Measurements from ENCODE around the gene SMG6.
"Not testable (repeated sequence)": the region's sequence is repeated elsewhere in the genome, so short reads cannot be mapped to it uniquely, and the experiment has no call there.

SMG6 gene

GRCh38 chr17:2264067-2264860, 39.3 kb downstream of the SMG6 start:
- POLR2A ChIA-PET, result interaction anchor here (0.6 to 0.7 kb wide), 2 partner anchors 19 to 209 kb away, joined by 3 read pairs; no protein-coding TSS in a partner anchor
- H3K36me3 ChIP-seq (ENCODE audit: control insufficient read depth in 4 of 4, insufficient read depth in 4 of 4, low read length in 3 of 4), result peaks cover 0 to 14% (median 4%) of the 10 kb centered on the region in 4 experiments
- H3K27me3 ChIP-seq (replicated peaks in 2 of 5; ENCODE audit: control insufficient read depth in 4 of 5, insufficient read depth in 5 of 5, low read length in 4 of 5), result no peaks in the 10 kb centered on the region
- H3K9me3 ChIP-seq (ENCODE audit: control extremely low read depth in 1 of 5, control insufficient read depth in 4 of 5, insufficient read depth in 2 of 5, low read depth in 1 of 5, low read length in 4 of 5), result no peaks in the 10 kb centered on the region
- CTCF ChIA-PET, result interaction anchor here (1.1 to 2.8 kb wide), 6 partner anchors 14 to 210 kb away, joined by 3 to 16 read pairs (median 4); no protein-coding TSS in a partner anchor
- no peak overlapping the region for H3K27ac ChIP-seq (ENCODE audit: insufficient read depth in 1 of 2, low read depth in 1 of 2, low read length in 2 of 2, poor library complexity in 1 of 2, severe bottlenecking in 2 of 2)
- H3K4me1 ChIP-seq (ENCODE audit: control extremely low read depth in 1 of 4, control insufficient read depth in 4 of 4, insufficient read depth in 4 of 4, low read length in 3 of 4), result peaks cover 0 to 39% (median 31%) of the 10 kb centered on the region in 4 experiments
- 100% methylated on average over 5 of the region's 10 CpGs for WGBS (ENCODE audit: insufficient coverage)
- no peak for DNase-seq
- H3K4me3 ChIP-seq (ENCODE audit: control insufficient read depth in 1 of 7, extremely low read depth in 1 of 7, insufficient read depth in 4 of 7, low read depth in 2 of 7, low read length in 6 of 7), result no peak overlapping the region

- Histone ChIP-seq H3K27ac (ENCODE audit: insufficient read depth in 1 of 2, low read depth in 1 of 2, low read length in 2 of 2, poor library complexity in 1 of 2, severe bottlenecking in 2 of 2) (no peak overlapping the region), H3K9me3 (ENCODE audit: control extremely low read depth in 1 of 5, control insufficient read depth in 4 of 5, insufficient read depth in 2 of 5, low read depth in 1 of 5, low read length in 4 of 5) (no peaks in the 10 kb centered on the region), H3K4me1 (ENCODE audit: control extremely low read depth in 1 of 4, control insufficient read depth in 4 of 4, insufficient read depth in 4 of 4, low read length in 3 of 4) (peaks cover 0 to 41% (median 34%) of the 10 kb centered on the region in 4 experiments), H3K27me3 (replicated peaks in 2 of 5; ENCODE audit: control insufficient read depth in 4 of 5, insufficient read depth in 5 of 5, low read length in 4 of 5) (no peaks in the 10 kb centered on the region), H3K4me3 (ENCODE audit: control insufficient read depth in 1 of 7, extremely low read depth in 1 of 7, insufficient read depth in 4 of 7, low read depth in 2 of 7, low read length in 6 of 7) (no peak overlapping the region), H3K36me3 (ENCODE audit: control insufficient read depth in 4 of 4, insufficient read depth in 4 of 4, low read length in 3 of 4) (peaks cover 0 to 14% (median 4%) of the 10 kb centered on the region in 4 experiments)
- CTCF ChIA-PET, result interaction anchor here (1.7 to 2.8 kb wide), 3 partner anchors 17 to 209 kb away, joined by 4 to 16 read pairs (median 6); no protein-coding TSS in a partner anchor
- no peak for DNase-seq
- POLR2A ChIA-PET, result no interaction called here
- WGBS (ENCODE audit: insufficient coverage), result 80% methylated on average over 2 of the region's 8 CpGs
Observed at GRCh38 chr17:2263183-2264066, 40.2 kb downstream of the SMG6 start.

DNA sequence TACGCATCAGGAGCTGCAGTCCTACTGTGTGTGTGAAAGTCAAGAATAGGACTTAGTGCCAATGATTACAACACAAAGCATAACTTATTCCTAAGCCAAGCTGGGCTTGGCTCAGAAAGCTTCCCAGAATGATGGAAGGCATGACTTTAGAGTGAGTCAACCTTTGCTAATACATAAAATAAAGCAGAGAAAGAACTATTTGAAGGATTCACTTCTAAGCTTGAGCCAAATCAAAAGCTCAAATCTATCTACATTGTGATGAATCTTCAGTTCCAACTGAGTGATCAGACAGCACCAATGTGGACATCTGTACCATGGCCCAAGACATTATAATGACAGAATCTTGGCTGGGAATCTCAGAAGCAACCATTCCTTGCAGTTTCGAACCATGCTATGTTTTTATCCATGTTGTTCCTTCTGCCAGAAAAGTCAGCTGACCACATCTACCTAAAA, 41.4 kb downstream of the SMG6 start:
- ChIA-PET POLR2A (no interaction called here), CTCF (interaction anchor here (1.0 to 2.8 kb wide), 4 partner anchors 10 to 207 kb away, joined by 4 to 16 read pairs (median 4); partner anchors contain the start of gene HIC1)
- no peaks in the 10 kb centered on the region for H3K9me3 ChIP-seq (ENCODE audit: control extremely low read depth in 1 of 5, control insufficient read depth in 4 of 5, insufficient read depth in 2 of 5, low read depth in 1 of 5, low read length in 4 of 5)
- DNase-seq, result no peak
- H3K4me1 ChIP-seq (ENCODE audit: control extremely low read depth in 1 of 4, control insufficient read depth in 4 of 4, insufficient read depth in 4 of 4, low read length in 3 of 4), result peaks cover 0 to 38% (median 31%) of the 10 kb centered on the region in 4 experiments
- H3K36me3 ChIP-seq (ENCODE audit: control insufficient read depth in 4 of 4, insufficient read depth in 4 of 4, low read length in 3 of 4), result peaks cover 0 to 12% (median 4%) of the 10 kb centered on the region in 4 experiments
- no peaks in the 10 kb centered on the region for H3K27me3 ChIP-seq (replicated peaks in 2 of 5; ENCODE audit: control insufficient read depth in 4 of 5, insufficient read depth in 5 of 5, low read length in 4 of 5)
- H3K27ac ChIP-seq (ENCODE audit: insufficient read depth in 1 of 2, low read depth in 1 of 2, low read length in 2 of 2, poor library complexity in 1 of 2, severe bottlenecking in 2 of 2), result no peak overlapping the region
- H3K4me3 ChIP-seq (ENCODE audit: control insufficient read depth in 1 of 7, extremely low read depth in 1 of 7, insufficient read depth in 4 of 7, low read depth in 2 of 7, low read length in 6 of 7), result no peak overlapping the region
- 100% methylated on average over 1 of the region's 2 CpGs for WGBS (ENCODE audit: insufficient coverage)

DNA sequence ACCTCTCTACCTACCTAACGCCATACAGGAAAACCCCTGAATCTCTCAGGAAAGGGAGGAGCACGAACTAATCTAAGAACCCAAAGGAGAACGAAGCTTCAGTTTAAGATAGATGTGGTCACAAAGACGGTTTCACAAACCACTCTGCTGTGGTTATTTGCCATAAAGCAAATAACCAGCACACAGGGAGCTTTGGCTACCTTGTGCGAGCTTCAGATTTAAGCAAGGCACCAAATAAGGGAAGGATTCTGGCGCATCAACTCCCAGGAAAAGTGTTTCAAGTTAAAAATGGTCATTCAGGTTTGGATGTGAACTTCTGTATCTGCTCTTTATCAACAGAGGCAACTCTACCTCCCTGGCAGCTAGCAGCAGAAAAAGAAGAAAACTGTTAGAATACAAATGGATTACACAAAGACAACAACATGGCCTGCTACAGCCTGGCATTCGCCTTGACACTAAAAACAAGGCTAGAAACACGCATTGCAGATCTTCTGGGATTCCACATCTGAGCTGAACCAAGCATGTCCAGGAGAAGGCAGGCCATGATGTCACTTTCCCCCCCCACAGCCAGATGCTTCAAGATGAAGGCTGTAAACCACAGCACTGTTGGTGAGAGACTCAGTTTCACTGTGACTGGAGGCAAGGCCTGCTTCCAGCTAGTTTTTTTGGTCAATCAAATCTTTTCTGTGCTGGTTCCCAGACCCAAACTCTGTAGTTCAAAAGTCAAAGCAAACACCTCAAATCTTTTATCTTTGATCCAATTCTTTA, 43.6 kb downstream of the SMG6 start:
- DNase-seq, result peak in 2 of 3 donors; percentile 47 to 54
- peaks cover 0 to 7% (median 1%) of the 10 kb centered on the region in 4 experiments for H3K36me3 ChIP-seq (ENCODE audit: control insufficient read depth in 4 of 4, insufficient read depth in 4 of 4, low read length in 3 of 4)
- H3K27me3 ChIP-seq (replicated peaks in 2 of 5; ENCODE audit: control insufficient read depth in 4 of 5, insufficient read depth in 5 of 5, low read length in 4 of 5), result no peaks in the 10 kb centered on the region
- peaks cover 0 to 22% (median 14%) of the 10 kb centered on the region in 4 experiments for H3K4me1 ChIP-seq (ENCODE audit: control extremely low read depth in 1 of 4, control insufficient read depth in 4 of 4, insufficient read depth in 4 of 4, low read length in 3 of 4)
- H3K27ac ChIP-seq (ENCODE audit: insufficient read depth in 1 of 2, low read depth in 1 of 2, low read length in 2 of 2, poor library complexity in 1 of 2, severe bottlenecking in 2 of 2), result peak overlapping the region in 1 of 2 experiments; percentile 12
- POLR2A ChIA-PET, result interaction anchor here (0.8 kb wide), 1 partner anchor 97 kb away, joined by 4 read pairs; no protein-coding TSS in a partner anchor
- H3K9me3 ChIP-seq (ENCODE audit: control extremely low read depth in 1 of 5, control insufficient read depth in 4 of 5, insufficient read depth in 2 of 5, low read depth in 1 of 5, low read length in 4 of 5), result no peaks in the 10 kb centered on the region
- 43% methylated on average over 8 of the region's 8 CpGs for WGBS (ENCODE audit: insufficient coverage)
- H3K4me3 ChIP-seq (ENCODE audit: control insufficient read depth in 1 of 7, extremely low read depth in 1 of 7, insufficient read depth in 4 of 7, low read depth in 2 of 7, low read length in 6 of 7), result peak overlapping the region in 1 of 7 experiments; percentile 23
- CTCF ChIA-PET, result interaction anchor here (0.6 to 3.9 kb wide), 7 partner anchors 15 to 205 kb away, joined by 3 to 13 read pairs (median 3); partner anchors contain the start of gene HIC1

- ChIA-PET CTCF (interaction anchor here (0.6 to 3.9 kb wide), 8 partner anchors 14 to 365 kb away, joined by 3 to 17 read pairs (median 4); partner anchors contain the start of gene HIC1), POLR2A (interaction anchor here (0.5 kb wide), 1 partner anchor 35 kb away, joined by 3 read pairs; no protein-coding TSS in a partner anchor)
- H3K27ac ChIP-seq (ENCODE audit: insufficient read depth in 1 of 2, low read depth in 1 of 2, low read length in 2 of 2, poor library complexity in 1 of 2, severe bottlenecking in 2 of 2); H3K4me3 ChIP-seq (ENCODE audit: control insufficient read depth in 1 of 7, extremely low read depth in 1 of 7, insufficient read depth in 4 of 7, low read depth in 2 of 7, low read length in 6 of 7); DNase-seq; H3K9me3 ChIP-seq (ENCODE audit: control extremely low read depth in 1 of 5, control insufficient read depth in 4 of 5, insufficient read depth in 2 of 5, low read depth in 1 of 5, low read length in 4 of 5); H3K27me3 ChIP-seq (replicated peaks in 2 of 5; ENCODE audit: control insufficient read depth in 4 of 5, insufficient read depth in 5 of 5, low read length in 4 of 5); H3K36me3 ChIP-seq (ENCODE audit: control insufficient read depth in 4 of 4, insufficient read depth in 4 of 4, low read length in 3 of 4): not testable (repeated sequence)
- H3K4me1 ChIP-seq (ENCODE audit: control extremely low read depth in 1 of 4, control insufficient read depth in 4 of 4, insufficient read depth in 4 of 4, low read length in 3 of 4), result peaks cover 0 to 16% (median 12%) of the 10 kb centered on the region in 4 experiments
- 100% methylated on average over 1 of the region's 8 CpGs for WGBS (ENCODE audit: insufficient coverage)
Observed at GRCh38 chr17:2258830-2259229, 44.8 kb downstream of the SMG6 start.

DNA sequence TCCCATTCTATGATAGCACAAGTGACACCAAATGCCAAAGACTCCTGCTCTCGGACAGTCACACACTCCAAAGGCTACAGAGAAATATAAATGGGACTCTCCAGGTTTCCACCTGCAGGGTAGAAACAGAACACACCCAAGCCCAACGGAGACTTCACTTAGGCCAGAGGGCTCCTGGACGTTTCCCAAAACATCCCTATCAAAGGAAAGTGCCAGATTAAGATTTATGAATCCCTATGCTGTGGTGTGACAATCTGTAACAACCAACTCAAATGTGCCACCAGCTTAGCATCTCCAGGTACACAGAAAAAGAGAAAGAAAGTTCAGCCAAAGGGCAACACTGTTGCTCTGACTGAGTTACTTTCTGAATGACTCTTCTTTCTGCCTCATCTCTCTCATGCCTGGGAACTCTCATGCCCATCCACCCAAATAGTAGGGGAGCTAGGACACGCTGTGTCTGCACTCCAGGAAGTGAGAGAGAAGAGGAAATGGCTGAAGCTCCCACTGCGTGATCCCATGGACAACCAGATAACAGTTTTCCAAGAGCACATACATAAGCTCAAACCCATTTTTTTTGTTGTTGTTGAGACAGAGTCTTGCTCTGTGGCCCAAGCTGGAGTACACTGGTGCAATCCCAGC, 49.7 kb downstream of the SMG6 start:
- no peak for DNase-seq
- 100% methylated on average over 1 of the region's 5 CpGs for WGBS (ENCODE audit: insufficient coverage)
- ChIA-PET CTCF (interaction anchor here (0.8 to 3.0 kb wide), 6 partner anchors 9 to 199 kb away, joined by 3 to 17 read pairs (median 6); partner anchors contain the start of gene HIC1), POLR2A (no interaction called here)
- H3K9me3 ChIP-seq (ENCODE audit: control extremely low read depth in 1 of 5, control insufficient read depth in 4 of 5, insufficient read depth in 2 of 5, low read depth in 1 of 5, low read length in 4 of 5), result no peaks in the 10 kb centered on the region
- H3K4me1 ChIP-seq (ENCODE audit: control extremely low read depth in 1 of 4, control insufficient read depth in 4 of 4, insufficient read depth in 4 of 4, low read length in 3 of 4), result peaks cover 0 to 2% (median 0%) of the 10 kb centered on the region in 4 experiments
- H3K27ac ChIP-seq (ENCODE audit: insufficient read depth in 1 of 2, low read depth in 1 of 2, low read length in 2 of 2, poor library complexity in 1 of 2, severe bottlenecking in 2 of 2), result no peak overlapping the region
- H3K27me3 ChIP-seq (replicated peaks in 2 of 5; ENCODE audit: control insufficient read depth in 4 of 5, insufficient read depth in 5 of 5, low read length in 4 of 5), result no peaks in the 10 kb centered on the region
- peaks cover 0 to 17% (median 13%) of the 10 kb centered on the region in 4 experiments for H3K36me3 ChIP-seq (ENCODE audit: control insufficient read depth in 4 of 4, insufficient read depth in 4 of 4, low read length in 3 of 4)
- H3K4me3 ChIP-seq (ENCODE audit: control insufficient read depth in 1 of 7, extremely low read depth in 1 of 7, insufficient read depth in 4 of 7, low read depth in 2 of 7, low read length in 6 of 7), result no peak overlapping the region

Data from common myeloid progenitor, CD34-positive (primary cell).